WI38 (cell line): ENCODE measurements around the gene IFRD2.

Experiments
- H3K4me3 ChIP-seq: 2 replicates; pipeline ENCODE4 v1.5.1; 2011; ENCODE audit warnings: low read depth, mild to moderate bottlenecking, control low read depth, low read length
- TF ChIP-seq, protein P1 (sequence below): IDR thresholded peaks from 2 replicates; pipeline ENCODE4 v1.5.1; 2012; ENCODE audit warnings: low read depth, mild to moderate bottlenecking, control low read depth, low read length

Gene IFRD2

DNA sequence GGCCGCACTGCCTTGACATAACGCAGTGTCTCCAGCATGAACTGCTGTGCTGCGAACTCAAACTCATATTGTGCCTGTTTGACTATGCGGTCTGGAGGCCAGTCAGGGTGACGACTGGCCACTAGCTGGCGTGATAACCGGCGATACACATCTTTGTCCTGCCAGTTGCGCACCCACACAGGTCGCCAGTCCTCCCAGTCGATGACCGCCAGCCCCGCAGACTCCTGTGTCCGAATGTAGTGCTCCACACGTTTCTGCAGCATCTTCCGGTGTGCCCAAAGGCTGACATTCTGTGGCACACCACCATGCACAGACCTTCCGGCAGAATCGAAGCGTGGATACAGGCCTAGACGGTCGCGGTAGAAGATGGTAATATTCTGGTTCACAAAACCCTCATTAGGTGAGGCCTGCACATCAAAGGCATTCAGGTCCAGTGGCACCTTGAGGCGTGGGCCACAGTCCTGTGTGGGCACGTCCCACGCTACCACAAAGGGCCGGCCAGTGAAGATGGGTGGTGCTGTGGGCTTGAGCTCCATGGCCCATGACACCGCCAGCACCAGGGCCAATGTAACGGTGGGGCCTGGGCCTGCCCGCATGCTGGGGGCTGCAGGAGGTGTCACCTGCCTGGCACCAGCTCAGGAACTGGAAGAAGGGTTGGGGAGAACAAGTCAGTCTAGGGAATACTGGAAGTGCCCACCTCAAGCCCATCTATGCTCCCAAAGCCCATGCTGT lies 27.8 kb upstream of the IFRD2 start:
- TF ChIP-seq, protein P1, sequence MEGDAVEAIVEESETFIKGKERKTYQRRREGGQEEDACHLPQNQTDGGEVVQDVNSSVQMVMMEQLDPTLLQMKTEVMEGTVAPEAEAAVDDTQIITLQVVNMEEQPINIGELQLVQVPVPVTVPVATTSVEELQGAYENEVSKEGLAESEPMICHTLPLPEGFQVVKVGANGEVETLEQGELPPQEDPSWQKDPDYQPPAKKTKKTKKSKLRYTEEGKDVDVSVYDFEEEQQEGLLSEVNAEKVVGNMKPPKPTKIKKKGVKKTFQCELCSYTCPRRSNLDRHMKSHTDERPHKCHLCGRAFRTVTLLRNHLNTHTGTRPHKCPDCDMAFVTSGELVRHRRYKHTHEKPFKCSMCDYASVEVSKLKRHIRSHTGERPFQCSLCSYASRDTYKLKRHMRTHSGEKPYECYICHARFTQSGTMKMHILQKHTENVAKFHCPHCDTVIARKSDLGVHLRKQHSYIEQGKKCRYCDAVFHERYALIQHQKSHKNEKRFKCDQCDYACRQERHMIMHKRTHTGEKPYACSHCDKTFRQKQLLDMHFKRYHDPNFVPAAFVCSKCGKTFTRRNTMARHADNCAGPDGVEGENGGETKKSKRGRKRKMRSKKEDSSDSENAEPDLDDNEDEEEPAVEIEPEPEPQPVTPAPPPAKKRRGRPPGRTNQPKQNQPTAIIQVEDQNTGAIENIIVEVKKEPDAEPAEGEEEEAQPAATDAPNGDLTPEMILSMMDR, result no peak
- H3K4me3 ChIP-seq, result peak overlapping the region; percentile 73

DNA sequence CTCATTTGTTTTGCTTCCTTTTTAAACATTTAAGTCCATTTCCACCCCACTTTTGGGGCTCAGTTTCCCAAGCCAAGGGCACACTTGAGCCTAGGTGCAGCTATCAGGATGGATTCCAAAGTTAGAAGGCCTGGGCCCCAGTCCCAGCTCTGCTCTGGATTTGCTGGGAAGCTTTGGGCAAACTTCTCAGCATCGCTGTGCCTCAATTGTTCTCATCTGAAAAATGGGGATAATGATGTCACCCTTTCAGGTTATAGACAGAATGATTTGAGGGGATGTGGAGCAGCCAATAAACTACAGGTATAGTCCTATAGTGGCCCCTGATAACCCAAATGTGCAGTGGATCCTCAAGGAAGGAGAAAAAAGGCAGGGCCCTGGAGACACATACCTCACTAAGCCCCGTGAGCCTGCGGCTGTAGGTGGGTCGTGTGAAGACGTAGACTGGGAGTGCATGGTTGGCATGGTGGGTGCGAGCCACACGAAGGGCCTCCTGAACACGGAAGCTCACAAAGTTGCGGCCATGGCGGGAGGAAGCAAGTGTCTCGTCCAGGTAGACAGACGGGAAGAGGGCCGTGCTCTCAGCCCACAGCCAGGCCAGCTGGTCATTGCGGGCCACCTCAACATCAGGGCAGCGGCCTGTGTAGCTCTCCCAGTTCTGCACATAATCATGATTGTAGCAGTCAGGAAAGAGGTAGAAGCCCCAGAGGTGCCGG lies 27.1 kb upstream of the IFRD2 start:
- TF ChIP-seq, protein P1, result no peak
- H3K4me3 ChIP-seq, result no peak overlapping the region

DNA sequence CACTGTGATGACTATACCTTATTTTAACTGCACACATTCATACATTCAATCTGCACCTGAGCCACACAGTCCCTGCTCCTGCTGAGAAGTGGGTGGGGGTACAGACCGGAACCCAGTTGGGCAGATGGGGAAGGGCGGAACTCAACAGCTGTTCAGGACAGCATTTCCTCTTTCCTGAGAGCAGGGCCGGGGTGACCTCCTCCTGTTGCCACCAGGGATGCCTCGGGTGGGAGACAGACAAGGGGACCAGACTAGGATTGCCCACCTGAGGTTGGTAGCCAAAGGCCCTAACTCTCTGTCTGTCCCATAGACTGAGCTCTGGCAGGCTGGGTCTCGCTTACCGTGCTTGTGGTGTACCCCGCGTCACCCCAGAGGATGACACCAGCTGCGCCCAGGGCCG lies 26.4 kb upstream of the IFRD2 start:
- no peak overlapping the region for H3K4me3 ChIP-seq
- TF ChIP-seq, protein P1, result no peak

DNA sequence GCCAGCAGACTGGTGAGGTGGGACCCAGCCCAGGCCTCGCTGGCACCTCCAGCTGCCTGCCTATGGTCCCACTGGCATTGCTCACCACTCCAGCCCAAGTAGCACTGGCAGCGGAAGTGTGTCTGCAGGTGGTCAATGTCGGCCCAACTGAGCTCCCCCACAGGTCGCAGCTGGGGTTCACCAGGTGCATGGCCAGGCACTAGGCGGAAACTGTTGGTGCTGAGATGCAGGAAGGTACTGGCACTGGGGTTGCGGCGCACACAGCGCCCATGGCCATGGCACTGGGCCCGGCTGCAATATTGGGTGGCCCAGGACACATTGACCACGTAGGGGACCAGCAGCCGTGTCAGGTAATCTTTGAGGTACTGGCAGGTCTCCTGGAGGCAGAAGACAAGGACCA lies 25.9 kb upstream of the IFRD2 start:
- no peak overlapping the region for H3K4me3 ChIP-seq
- TF ChIP-seq, protein P1, result no peak

DNA sequence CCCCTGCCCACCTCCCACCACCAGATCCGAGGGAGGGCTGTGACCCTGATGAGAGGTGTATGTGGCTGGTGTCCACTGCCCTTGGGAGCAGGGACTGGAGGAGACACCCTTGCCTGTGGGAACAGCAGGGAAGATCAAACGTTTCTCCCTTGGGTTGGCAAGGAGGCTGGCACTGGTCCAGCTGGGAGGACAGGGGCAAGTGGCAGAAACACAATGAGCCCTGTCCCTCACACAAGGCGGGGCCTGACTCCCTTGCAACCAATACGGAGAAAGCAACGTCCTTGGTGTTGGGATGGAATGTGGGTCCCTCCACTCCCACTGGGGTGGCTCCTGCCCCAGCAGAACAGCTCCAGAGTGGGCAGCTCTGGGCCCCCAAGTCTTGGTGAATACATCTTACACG lies 25.1 kb upstream of the IFRD2 start:
- TF ChIP-seq, protein P1, result no peak
- no peak overlapping the region for H3K4me3 ChIP-seq

DNA sequence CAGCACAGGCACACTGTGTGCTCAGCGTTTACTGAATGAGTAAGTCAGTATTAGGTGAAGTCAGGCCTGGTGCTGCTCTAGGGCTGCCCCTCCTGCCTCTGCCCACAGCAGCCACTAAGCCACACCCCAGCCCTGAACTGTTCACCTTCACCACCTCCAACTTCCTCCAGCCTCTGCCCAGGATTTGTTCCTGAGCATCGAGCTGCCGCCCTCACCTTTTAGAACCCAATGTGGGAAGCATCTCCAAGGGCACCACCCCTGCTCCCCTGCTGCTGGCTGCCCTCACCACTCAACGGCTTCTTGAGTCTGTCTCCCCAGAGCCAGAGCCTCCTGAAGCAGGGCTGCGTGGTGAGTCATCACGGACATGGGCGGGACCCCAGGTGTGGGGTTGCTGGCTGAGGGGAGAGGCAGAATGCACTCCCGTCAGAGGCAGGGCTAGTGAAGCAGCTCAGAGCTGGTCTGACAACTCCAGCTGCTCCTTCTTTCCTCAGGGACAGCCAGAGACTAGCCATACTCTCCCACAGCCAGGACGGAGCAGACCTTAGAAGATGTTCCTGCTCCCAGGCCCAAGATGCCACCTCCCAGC lies 24.5 kb upstream of the IFRD2 start:
- TF ChIP-seq, protein P1, result no peak

DNA sequence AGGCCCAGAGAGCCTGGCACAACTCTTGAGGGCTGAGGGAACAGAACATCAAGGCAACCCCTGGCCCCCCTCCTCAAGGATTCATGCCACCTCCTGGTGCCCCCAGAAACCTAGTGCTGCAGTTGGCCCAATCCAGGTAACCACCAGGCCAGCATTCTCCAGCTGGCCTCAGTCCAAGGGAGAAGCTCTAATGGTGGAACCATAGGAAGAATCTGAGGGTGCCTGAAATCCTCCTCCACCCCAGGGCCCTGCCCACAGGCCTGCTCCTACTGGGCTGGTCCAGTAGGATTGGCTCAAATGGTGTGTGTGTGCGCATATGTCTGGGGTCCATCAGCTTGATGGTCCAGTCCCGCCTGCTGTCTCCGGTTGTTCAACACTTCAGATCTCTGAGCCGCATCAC lies 22.6 kb upstream of the IFRD2 start:
- no peak overlapping the region for H3K4me3 ChIP-seq
- TF ChIP-seq, protein P1, result no peak

More for the DNA sequence above, 24.5 kb upstream of the IFRD2 start:
- no peak overlapping the region for H3K4me3 ChIP-seq
